Loucy (cell line): ENCODE measurements around the gene LYSET.
A peak's percentile ranks its signal among the peaks of the same experiment; 100 is the strongest.

Source experiments
- EZH2phosphoT487 ChIP-seq: fragments of 200-600 bp; IDR thresholded peaks from 2 replicates; pipeline ENCODE4 v1.6.1; 2018; ENCODE audit warnings: antibody characterized with exemption, mild to moderate bottlenecking, moderate library complexity, borderline replicate concordance
- TF ChIP-seq, protein P1 (sequence below): fragments of 200-600 bp; sonication (generic); conservative IDR thresholded peaks from 2 replicates; pipeline ENCODE4 v1.5.1; 2014; ENCODE audit warnings: mild to moderate bottlenecking, antibody characterized with exemption, low read length

- TF ChIP-seq, protein P1, sequence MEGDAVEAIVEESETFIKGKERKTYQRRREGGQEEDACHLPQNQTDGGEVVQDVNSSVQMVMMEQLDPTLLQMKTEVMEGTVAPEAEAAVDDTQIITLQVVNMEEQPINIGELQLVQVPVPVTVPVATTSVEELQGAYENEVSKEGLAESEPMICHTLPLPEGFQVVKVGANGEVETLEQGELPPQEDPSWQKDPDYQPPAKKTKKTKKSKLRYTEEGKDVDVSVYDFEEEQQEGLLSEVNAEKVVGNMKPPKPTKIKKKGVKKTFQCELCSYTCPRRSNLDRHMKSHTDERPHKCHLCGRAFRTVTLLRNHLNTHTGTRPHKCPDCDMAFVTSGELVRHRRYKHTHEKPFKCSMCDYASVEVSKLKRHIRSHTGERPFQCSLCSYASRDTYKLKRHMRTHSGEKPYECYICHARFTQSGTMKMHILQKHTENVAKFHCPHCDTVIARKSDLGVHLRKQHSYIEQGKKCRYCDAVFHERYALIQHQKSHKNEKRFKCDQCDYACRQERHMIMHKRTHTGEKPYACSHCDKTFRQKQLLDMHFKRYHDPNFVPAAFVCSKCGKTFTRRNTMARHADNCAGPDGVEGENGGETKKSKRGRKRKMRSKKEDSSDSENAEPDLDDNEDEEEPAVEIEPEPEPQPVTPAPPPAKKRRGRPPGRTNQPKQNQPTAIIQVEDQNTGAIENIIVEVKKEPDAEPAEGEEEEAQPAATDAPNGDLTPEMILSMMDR, result peak; percentile 81
- TF ChIP-seq EZH2phosphoT487, result no peak
Measured at GRCh38 chr14:93219103-93219726, 34.1 kb downstream of the LYSET start.
